Endothelial cell of umbilical vein (primary cell): ENCODE results near the gene CAV1.

Experiments
- CTCF ChIP-seq, 2 donors: IDR thresholded peaks; 1 replicate in 1 of 2; 2 replicates in 1 of 2; pipeline ENCODE4 v1.5.1; 2011; ENCODE audit warnings: low read length in 2 of 2, mild to moderate bottlenecking in 2 of 2, moderate library complexity in 2 of 2, control low read depth in 1 of 2, inconsistent platforms in 1 of 2, low read depth in 1 of 2; ENCODE audit not compliant: insufficient read depth in 1 of 2; ENCODE audit errors: extremely low read depth in 1 of 2
- EZH2 ChIP-seq: IDR thresholded peaks from 2 replicates; pipeline ENCODE4 v1.6.1; 2012; ENCODE audit warnings: borderline replicate concordance, low read depth, mild to moderate bottlenecking, moderate library complexity, low read length, inconsistent platforms; ENCODE audit not compliant: severe bottlenecking
- GATA2 ChIP-seq: IDR thresholded peaks from 2 replicates; pipeline ENCODE4 v1.7.0; 2011; ENCODE audit warnings: low read depth, mild to moderate bottlenecking, moderate library complexity, mixed read lengths, low read length; ENCODE audit not compliant: insufficient read length, insufficient read depth
- MAX ChIP-seq: IDR thresholded peaks from 2 replicates; pipeline ENCODE4 v1.6.1; 2011; ENCODE audit not compliant: insufficient read depth, insufficient read length
- POLR2A ChIP-seq: IDR thresholded peaks from 2 replicates; pipeline ENCODE4 v1.6.1; 2012; ENCODE audit warnings: low read depth, mild to moderate bottlenecking, control low read depth, low read length
- POLR2AphosphoS5 ChIP-seq: IDR thresholded peaks from 2 replicates; pipeline ENCODE4 v1.6.1; 2012; ENCODE audit warnings: low read depth, mild to moderate bottlenecking, control low read depth, low read length, moderate library complexity; ENCODE audit not compliant: insufficient read depth

GRCh38 chr7:116552602-116553001, 27.8 kb downstream of the CAV1 start:
- no peak for TF ChIP-seq POLR2A
- TF ChIP-seq CTCF (IDR thresholded peaks at IDR 0.05; ENCODE audit: extremely low read depth in 1 of 2, insufficient read depth in 1 of 2, low read depth in 1 of 2, low read length in 2 of 2) = no peak
- TF ChIP-seq MAX = no peak
- TF ChIP-seq EZH2 = no peak
- no peak for TF ChIP-seq POLR2AphosphoS5
- no peak for TF ChIP-seq GATA2
